T-helper 1 cell treated with Interleukin-12 subunit alpha and Interleukin-12 subunit beta and Interleukin-4 antibody, amounts not matched to agents 30 ng/mL and 1 ng/mL, for 36 hours (primary cell): Measurements from ENCODE around the gene CDC42EP1. TPM values are rescaled to one million over a fixed set of nuclear protein-coding genes. Genes with fewer than 3 reads are reported as not detected.
"Not testable (repeated sequence)": the region's sequence is repeated elsewhere in the genome, so short reads cannot be mapped to it uniquely, and the experiment has no call there.

Experiments
- intact Hi-C: fragments of 100-400 bp; cut with micrococcal nuclease; formaldehyde crosslinking; loops from one replicate; pipeline ENCODE4 v1.15.1; 2024
- total RNA-seq: library from RNA; stranded (reverse); gene quantifications from 2 replicates; pipeline ENCODE4 v1.2.3, GENCODE V29; 2022

Gene CDC42EP1
- total RNA-seq, 1 donor from 2014 or later = 1.9 TPM

DNA sequence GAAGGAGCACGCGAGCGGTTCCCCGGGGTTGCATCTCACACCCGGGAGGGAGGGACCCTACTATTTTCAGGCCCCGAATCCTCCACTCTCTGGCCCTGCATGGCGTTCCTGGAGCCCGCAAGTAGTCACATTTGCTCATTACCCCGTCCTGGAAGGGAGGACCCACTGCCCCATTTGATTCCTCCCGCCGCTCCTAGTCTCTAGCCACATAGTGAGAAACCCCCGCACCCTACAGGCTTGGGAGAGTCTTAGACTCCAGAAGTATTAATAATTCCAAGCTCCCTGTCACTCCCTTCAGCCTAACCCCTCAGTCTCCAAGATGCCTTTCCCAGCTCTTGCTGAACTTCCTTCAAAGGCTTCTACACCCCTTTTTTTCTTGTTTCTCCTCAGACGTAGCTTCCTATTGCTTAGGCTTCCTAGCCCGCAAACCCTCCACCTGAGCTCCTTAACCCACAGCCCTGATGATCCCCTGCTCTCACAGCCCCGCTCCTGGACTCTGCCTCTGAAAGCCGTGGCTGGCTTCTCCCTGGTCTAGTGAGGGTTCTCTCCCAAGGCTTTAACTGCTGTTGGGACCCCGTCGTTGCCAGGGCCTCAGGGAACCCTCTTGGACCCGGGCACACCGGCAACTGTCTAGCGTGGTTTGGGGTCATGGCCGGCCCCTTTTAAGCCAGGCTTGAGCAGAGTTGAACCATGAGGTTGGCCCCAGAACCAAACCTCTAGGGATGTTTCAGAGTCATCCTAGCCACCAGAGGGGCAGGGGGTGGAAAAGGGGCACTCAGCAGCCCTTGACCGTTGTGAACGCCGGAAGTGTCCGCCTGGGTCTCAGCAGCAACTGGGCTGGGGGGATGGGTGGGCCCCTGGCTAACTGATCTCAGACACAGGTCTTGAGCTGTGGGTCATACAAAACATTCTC lies 49.2 kb downstream of the CDC42EP1 start:
- intact Hi-C loops = loop anchor here (1.0 to 5.0 kb wide), 10 partner anchors 14 to 1221 kb away; partner anchors contain the start of genes C22orf23, IL2RB, MAFF and PLA2G6

DNA sequence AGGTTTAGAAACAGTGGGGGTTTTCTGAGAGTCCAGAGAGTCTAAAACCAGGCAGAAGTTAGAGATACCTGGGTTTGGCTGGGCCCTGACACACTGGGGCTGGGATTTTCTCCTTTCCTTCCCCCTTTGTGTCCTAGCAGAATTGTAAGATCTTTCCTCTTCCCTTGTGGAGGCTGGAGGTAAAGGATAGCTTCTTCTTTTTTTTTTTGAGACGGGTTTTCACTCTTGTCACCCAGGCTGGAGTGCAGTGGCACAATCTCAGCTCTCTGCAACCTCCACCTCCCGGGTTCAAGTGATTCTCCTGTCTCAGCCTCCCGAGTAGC lies 49.8 kb downstream of the CDC42EP1 start:
- intact Hi-C loops = not testable (repeated sequence)

DNA sequence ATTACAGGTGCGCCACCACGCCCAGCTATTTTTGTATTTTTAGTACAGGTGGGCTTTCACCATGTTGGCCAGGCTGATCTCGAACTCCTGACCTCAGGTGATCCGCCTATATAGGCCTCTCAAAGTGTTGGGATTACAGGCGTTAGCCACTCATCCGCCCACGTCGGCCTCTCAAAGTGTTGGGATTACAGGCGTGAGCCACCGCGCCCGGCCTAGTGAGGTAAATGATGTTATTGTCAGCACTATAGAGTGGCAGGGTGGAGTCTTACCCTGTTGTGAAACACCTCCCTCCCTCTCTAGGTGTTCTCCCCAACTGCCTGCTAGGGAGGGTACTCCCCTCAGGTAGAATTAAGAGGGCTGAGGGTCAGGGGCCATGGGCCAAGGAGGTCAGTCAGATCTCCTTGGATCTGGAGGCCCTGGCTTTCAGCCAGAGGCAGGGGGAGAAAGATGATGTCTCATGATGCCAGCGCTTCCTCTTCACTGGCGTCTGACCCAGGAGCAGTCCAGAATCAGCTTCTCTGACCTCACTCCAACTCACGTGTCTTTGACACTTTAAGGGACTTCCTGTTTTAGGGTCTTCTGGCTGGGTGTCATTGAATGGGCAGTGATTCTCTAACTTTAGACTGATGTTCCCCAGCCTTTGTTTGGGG lies 50.3 kb downstream of the CDC42EP1 start:
- intact Hi-C loops = no loop called here

DNA sequence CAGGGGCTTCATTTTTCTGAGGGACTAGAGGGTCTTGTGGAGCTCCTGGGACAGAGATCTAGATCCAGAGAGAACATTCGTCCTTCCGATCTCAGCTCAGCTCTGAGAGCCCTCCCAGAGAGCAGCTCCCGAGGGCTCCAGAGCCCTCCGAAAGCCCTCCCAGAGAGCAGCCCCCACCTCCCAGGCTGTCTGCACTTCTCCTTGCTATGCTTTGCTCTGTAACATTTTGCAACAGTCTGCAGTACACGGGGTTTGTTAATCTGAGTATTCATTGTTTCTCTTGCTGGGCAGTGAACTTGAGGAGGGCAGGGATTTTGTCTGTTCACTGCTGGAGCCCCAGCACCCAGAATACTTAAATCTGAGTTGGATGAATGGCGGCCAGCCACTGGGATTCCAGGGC lies 50.9 kb downstream of the CDC42EP1 start:
- intact Hi-C loops = no loop called here

DNA sequence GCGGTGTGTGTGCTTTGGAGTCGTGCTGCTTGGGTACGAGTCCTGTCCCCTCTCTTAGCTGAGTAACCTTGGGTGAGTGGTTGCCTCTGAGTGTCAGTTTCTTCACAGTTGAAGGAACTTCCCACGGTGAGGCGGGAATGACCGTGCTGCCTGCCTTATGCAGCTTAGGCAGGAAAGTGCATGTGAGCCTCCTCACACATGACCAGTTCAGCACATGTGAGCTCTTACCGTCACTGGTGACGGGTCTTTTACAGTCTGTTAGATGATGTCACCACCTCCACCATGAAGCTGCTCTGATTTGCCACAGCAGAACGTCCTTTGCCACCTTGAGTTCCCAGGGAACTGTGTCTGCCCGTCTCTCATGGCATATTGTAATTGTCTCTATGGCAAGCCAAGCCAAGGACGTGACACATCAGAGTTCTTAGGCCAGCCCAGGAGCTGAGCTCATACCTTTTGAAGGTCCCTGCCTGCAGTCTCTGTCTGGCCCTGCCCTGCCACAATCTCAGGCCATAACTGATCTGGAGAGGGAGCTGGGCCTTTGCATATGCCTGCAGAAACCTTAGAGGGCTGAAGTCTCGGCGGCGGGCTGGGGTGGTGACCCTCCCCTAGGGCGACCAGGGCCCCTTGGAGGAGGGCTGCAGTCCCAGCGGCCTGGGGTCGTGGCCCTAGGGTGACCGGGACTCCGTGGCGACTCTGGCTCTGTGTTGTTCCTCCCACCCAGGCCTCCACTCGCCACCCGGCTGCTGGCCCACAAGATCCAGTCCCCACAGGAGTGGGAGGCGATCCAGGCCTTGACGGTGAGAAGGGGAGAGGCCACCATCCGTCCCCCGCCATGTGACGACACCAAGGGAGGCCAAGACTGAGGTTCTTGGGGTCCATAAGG lies 56.2 kb downstream of the CDC42EP1 start:
- intact Hi-C loops = no loop called here

DNA sequence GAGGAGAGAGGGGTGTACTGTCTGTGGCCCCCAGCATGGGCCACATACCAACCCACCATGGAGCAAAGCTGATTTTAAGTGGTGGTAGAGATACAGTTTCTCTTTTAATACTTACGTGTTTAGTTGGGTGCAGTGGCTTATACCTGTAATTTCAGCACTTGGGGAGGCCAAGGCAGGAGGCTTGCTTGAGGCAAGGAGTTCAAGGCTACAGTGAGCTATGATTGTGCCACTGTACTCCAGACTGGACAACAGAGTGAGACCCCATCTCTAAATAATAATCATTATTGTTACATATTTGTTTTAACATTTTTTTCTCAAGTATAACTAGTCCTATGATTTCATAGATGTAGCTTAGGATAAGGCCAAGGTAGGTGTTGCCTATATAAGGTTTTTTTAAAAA lies 57.2 kb downstream of the CDC42EP1 start:
- intact Hi-C loops = no loop called here

DNA sequence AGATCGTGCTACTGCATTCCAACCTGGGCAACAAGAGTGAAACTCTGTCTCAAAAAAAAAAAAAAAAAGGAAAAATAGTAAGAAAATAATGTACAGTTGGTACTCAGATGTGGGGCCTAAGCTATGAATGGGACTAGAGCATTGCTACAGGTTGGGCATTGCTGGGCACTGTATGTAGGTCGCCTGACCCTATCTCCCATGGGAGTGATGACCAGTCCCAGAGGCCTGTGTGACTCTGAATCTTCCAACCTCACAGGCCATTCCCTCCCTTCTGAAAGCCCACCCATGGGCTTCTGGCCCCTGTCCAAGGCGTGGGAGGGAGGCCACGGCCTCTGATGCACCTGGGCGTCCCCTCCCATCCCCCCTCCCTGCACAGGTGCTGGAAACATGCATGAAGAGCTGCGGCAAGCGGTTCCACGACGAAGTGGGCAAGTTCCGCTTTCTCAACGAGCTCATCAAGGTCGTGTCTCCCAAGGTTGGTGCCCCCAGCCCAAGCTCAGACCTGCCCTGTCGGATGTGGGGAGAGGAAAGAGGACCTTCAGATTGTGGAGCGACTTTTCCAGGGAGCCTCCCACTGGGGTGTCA lies 57.9 kb downstream of the CDC42EP1 start:
- intact Hi-C loops = no loop called here

DNA sequence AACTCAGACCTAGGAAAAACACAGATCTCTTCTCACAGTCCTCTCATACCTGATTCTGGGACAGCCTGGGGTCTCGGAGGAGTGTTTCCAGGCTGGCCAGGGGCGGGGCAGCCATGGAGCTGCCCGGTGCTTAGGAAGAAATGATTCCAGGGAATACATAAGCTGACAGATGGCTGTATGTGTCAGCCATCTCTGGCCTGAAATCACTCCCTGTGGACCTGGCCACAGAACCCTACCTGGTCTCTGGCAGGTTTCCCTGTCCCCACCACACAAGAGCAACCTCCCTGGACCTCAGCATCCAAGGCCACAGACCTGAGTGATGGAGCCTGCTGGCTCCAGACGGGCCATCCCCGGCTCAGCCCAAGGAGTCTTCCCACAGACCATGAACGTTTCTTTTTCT lies 58.4 kb downstream of the CDC42EP1 start:
- intact Hi-C loops = no loop called here

Other genes with a start within 250 kb of the CDC42EP1 start
- gene ELFN2, start 133.0 kb upstream of the CDC42EP1 start, total RNA-seq = 0.12 and 0.17 TPM in 2 replicates
- 207 and 211 TPM in 2 replicates for gene MFNG, start 74.1 kb upstream of the CDC42EP1 start, total RNA-seq
- not detected in 2 replicates for gene CARD10, start 41.1 kb upstream of the CDC42EP1 start, total RNA-seq
- 0.39 TPM in 1 of 2 replicates, not detected in the other for gene LGALS2, start 19.6 kb downstream of the CDC42EP1 start, total RNA-seq
- 65.1 and 67.2 TPM in 2 replicates for gene GGA1, start 48.4 kb downstream of the CDC42EP1 start, total RNA-seq
- gene SH3BP1, start 79.2 kb downstream of the CDC42EP1 start, total RNA-seq = 183 and 187 TPM in 2 replicates
- gene PDXP, start 98.2 kb downstream of the CDC42EP1 start, total RNA-seq = 17.7 and 20.6 TPM in 2 replicates
- gene LGALS1, start 115.2 kb downstream of the CDC42EP1 start, total RNA-seq = 791 and 792 TPM in 2 replicates
- 53.4 and 55.6 TPM in 2 replicates for gene NOL12, start 125.9 kb downstream of the CDC42EP1 start, total RNA-seq
- 41.0 and 45.8 TPM in 2 replicates for gene TRIOBP, start 136.6 kb downstream of the CDC42EP1 start, total RNA-seq
- 15.5 and 16.6 TPM in 2 replicates for gene GCAT, start 247.5 kb downstream of the CDC42EP1 start, total RNA-seq